ENCODE measurements around the gene MRPS18A.
A peak's percentile ranks its signal among the peaks of the same experiment; 100 is the strongest.

Gene MRPS18A

GRCh38 chr6:43706788-43707187 is 19.2 kb upstream of the MRPS18A start:
- Histone ChIP-seq H3K9me3 (ENCODE audit: insufficient read depth, low read length) (no peaks in the 10 kb centered on the region), H4K20me1 (ENCODE audit: low read depth, low read length) (no peaks in the 10 kb centered on the region), H3K27ac (ENCODE audit: low read depth, low read length) (no peak overlapping the region), H3K9me2 (replicated peaks; ENCODE audit: insufficient read depth, low read length) (no peaks in the 10 kb centered on the region), H3K36me3 (ENCODE audit: low read length) (no peaks in the 10 kb centered on the region), H3K27me3 (ENCODE audit: low read length) (no peaks in the 10 kb centered on the region), H2AFZ (ENCODE audit: low read depth, low read length, severe bottlenecking) (no peak overlapping the region), H3K9ac (ENCODE audit: low read length) (no peak overlapping the region), H3K79me2 (ENCODE audit: insufficient read depth, low read length) (no peaks in the 10 kb centered on the region), H3K4me2 (ENCODE audit: low read depth, low read length, poor library complexity, severe bottlenecking) (peak overlapping the region; percentile 42), H3K4me3 (ENCODE audit: insufficient read depth, low read length, poor library complexity, severe bottlenecking) (no peak overlapping the region), H3F3A (ENCODE audit: insufficient read depth) (peaks cover 11% of the 10 kb centered on the region)
- no peak for TF ChIP-seq CTCF (IDR thresholded peaks at IDR 0.05; ENCODE audit: insufficient read depth, low read length, poor library complexity, severe bottlenecking)
- TF ChIP-seq EZH2phosphoT487 (conservative IDR thresholded peaks at IDR 0.05; ENCODE audit: low read length), result no peak

GRCh38 chr6:43705996-43706395 is 18.4 kb upstream of the MRPS18A start:
- H4K20me1 ChIP-seq (ENCODE audit: low read depth, low read length), result no peaks in the 10 kb centered on the region
- no peak for TF ChIP-seq EZH2phosphoT487 (conservative IDR thresholded peaks at IDR 0.05; ENCODE audit: low read length)
- no peak for TF ChIP-seq CTCF (IDR thresholded peaks at IDR 0.05; ENCODE audit: insufficient read depth, low read length, poor library complexity, severe bottlenecking)
- no peak overlapping the region for H3K9ac ChIP-seq (ENCODE audit: low read length)
- H3K27me3 ChIP-seq (ENCODE audit: low read length), result no peaks in the 10 kb centered on the region
- H2AFZ ChIP-seq (ENCODE audit: low read depth, low read length, severe bottlenecking), result no peak overlapping the region
- H3K4me3 ChIP-seq (ENCODE audit: insufficient read depth, low read length, poor library complexity, severe bottlenecking), result peak overlapping the region; percentile 3
- peak overlapping the region; percentile 42 for H3K4me2 ChIP-seq (ENCODE audit: low read depth, low read length, poor library complexity, severe bottlenecking)
- H3K36me3 ChIP-seq (ENCODE audit: low read length), result no peaks in the 10 kb centered on the region
- no peak overlapping the region for H3K27ac ChIP-seq (ENCODE audit: low read depth, low read length)
- no peaks in the 10 kb centered on the region for H3K9me3 ChIP-seq (ENCODE audit: insufficient read depth, low read length)
- H3F3A ChIP-seq (ENCODE audit: insufficient read depth), result peaks cover 11% of the 10 kb centered on the region
- no peaks in the 10 kb centered on the region for H3K9me2 ChIP-seq (replicated peaks; ENCODE audit: insufficient read depth, low read length)
- no peaks in the 10 kb centered on the region for H3K79me2 ChIP-seq (ENCODE audit: insufficient read depth, low read length)

GRCh38 chr6:43703512-43704429 is 16.2 kb upstream of the MRPS18A start:
- no peak overlapping the region for H3K4me3 ChIP-seq (ENCODE audit: insufficient read depth, low read length, poor library complexity, severe bottlenecking)
- H3K9me3 ChIP-seq (ENCODE audit: insufficient read depth, low read length), result no peaks in the 10 kb centered on the region
- no peak overlapping the region for H2AFZ ChIP-seq (ENCODE audit: low read depth, low read length, severe bottlenecking)
- H4K20me1 ChIP-seq (ENCODE audit: low read depth, low read length), result no peaks in the 10 kb centered on the region
- H3K9me2 ChIP-seq (replicated peaks; ENCODE audit: insufficient read depth, low read length), result no peaks in the 10 kb centered on the region
- peaks cover 11% of the 10 kb centered on the region for H3F3A ChIP-seq (ENCODE audit: insufficient read depth)
- H3K4me2 ChIP-seq (ENCODE audit: low read depth, low read length, poor library complexity, severe bottlenecking), result no peak overlapping the region
- no peaks in the 10 kb centered on the region for H3K27me3 ChIP-seq (ENCODE audit: low read length)
- no peak for TF ChIP-seq CTCF (IDR thresholded peaks at IDR 0.05; ENCODE audit: insufficient read depth, low read length, poor library complexity, severe bottlenecking)
- 0 out of 2 replicates have a peak, but pooled peaks have one; percentile 74 for TF ChIP-seq EZH2phosphoT487 (conservative IDR thresholded peaks at IDR 0.05; ENCODE audit: low read length)
- no peaks in the 10 kb centered on the region for H3K36me3 ChIP-seq (ENCODE audit: low read length)
- H3K27ac ChIP-seq (ENCODE audit: low read depth, low read length), result no peak overlapping the region
- H3K79me2 ChIP-seq (ENCODE audit: insufficient read depth, low read length), result no peaks in the 10 kb centered on the region
- no peak overlapping the region for H3K9ac ChIP-seq (ENCODE audit: low read length)
